ENCODE measurements around the gene CSF2RB.

- no peak for TF ChIP-seq POLR2AphosphoS5 (IDR thresholded peaks at IDR 0.05; ENCODE audit: low read depth, low read length)
- TF ChIP-seq POLR2A (IDR thresholded peaks at IDR 0.05; ENCODE audit: low read depth, low read length) = no peak
- no peak for TF ChIP-seq TAF1 (IDR thresholded peaks at IDR 0.05; ENCODE audit: borderline replicate concordance, low read depth, low read length)
These were observed 16.9 kb downstream of the CSF2RB start for GRCh38 chr22:36930041-36930935.

All from GM12892 (cell line).